ENCODE measurements around the gene HAUS5. TPM values are rescaled to one million over a fixed set of nuclear protein-coding genes. Genes with fewer than 3 reads are reported as not detected.

Gene HAUS5
- total RNA-seq, 1 experiment from 2014 or later, result 32.9 TPM

- Histone ChIP-seq H2BK12ac (ENCODE audit: insufficient read length, low read depth, low read length) (no peak overlapping the region), H2BK120ac (ENCODE audit: low read depth, low read length, poor library complexity, severe bottlenecking) (no peak overlapping the region), H4K91ac (ENCODE audit: insufficient read length, low read depth, low read length) (no peak overlapping the region), H3K9me3 (ENCODE audit: control insufficient read depth, low read depth, low read length) (no peaks in the 10 kb centered on the region), H3T11ph (ENCODE audit: low read length) (no peak overlapping the region), H3K14ac (ENCODE audit: insufficient read depth, low read length) (no peak overlapping the region), H3K23me2 (ENCODE audit: insufficient read length, low read depth, low read length, poor library complexity, severe bottlenecking) (no peaks in the 10 kb centered on the region), H3K56ac (ENCODE audit: insufficient read length, low read depth, low read length) (no peak overlapping the region), H4K20me1 (ENCODE audit: control insufficient read depth, insufficient read depth, insufficient read length) (no peaks in the 10 kb centered on the region), H3K4me1 (ENCODE audit: insufficient read depth, low read length) (no peaks in the 10 kb centered on the region; the same call in 1 of the 2 replicates), H3K23ac (ENCODE audit: insufficient read length, low read depth, low read length) (no peak overlapping the region), H2BK20ac (ENCODE audit: low read depth, low read length, poor library complexity, severe bottlenecking) (no peak overlapping the region), H3K79me2 (ENCODE audit: insufficient read depth, low read length) (no peaks in the 10 kb centered on the region), H2AFZ (ENCODE audit: low read length) (no peak overlapping the region), H2AK5ac (ENCODE audit: insufficient read length, low read length) (no peak overlapping the region), H3K4me2 (ENCODE audit: insufficient read depth, insufficient read length, low read length) (no peak overlapping the region), H3K79me1 (ENCODE audit: insufficient read depth, low read depth, low read length, poor library complexity, severe bottlenecking) (no peaks in the 10 kb centered on the region), H4K8ac (replicated peaks; ENCODE audit: insufficient read length, low read depth, low read length) (no peak overlapping the region), H4K5ac (ENCODE audit: insufficient read length, low read depth, low read length) (no peak overlapping the region), H3K18ac (ENCODE audit: insufficient read length, low read depth, low read length) (no peak overlapping the region), H3K9ac (ENCODE audit: extremely low read depth, insufficient read length, low read length) (no peak overlapping the region), H3K4ac (ENCODE audit: low read depth, low read length) (no peak overlapping the region), H2BK5ac (ENCODE audit: insufficient read length, low read length) (no peak overlapping the region), H3K27ac (ENCODE audit: insufficient read length, low read depth, low read length) (no peak overlapping the region), H2BK15ac (ENCODE audit: low read depth, low read length) (no peak overlapping the region), H3K27me3 (ENCODE audit: insufficient read depth, low read length) (no peaks in the 10 kb centered on the region)
- H3K9me3 Mint-ChIP-seq, result no peaks in the 10 kb centered on the region
- H3K27me3 Mint-ChIP-seq (ENCODE audit: low read depth), result no peaks in the 10 kb centered on the region; the same call in 1 of the 2 replicates
- H3K4me1 Mint-ChIP-seq, result peaks cover 5% of the 10 kb centered on the region in 2 experiments
- TF ChIP-seq, protein P1, sequence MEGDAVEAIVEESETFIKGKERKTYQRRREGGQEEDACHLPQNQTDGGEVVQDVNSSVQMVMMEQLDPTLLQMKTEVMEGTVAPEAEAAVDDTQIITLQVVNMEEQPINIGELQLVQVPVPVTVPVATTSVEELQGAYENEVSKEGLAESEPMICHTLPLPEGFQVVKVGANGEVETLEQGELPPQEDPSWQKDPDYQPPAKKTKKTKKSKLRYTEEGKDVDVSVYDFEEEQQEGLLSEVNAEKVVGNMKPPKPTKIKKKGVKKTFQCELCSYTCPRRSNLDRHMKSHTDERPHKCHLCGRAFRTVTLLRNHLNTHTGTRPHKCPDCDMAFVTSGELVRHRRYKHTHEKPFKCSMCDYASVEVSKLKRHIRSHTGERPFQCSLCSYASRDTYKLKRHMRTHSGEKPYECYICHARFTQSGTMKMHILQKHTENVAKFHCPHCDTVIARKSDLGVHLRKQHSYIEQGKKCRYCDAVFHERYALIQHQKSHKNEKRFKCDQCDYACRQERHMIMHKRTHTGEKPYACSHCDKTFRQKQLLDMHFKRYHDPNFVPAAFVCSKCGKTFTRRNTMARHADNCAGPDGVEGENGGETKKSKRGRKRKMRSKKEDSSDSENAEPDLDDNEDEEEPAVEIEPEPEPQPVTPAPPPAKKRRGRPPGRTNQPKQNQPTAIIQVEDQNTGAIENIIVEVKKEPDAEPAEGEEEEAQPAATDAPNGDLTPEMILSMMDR (conservative IDR thresholded peaks at IDR 0.05), result no peak
- no peak overlapping the region; a peak in 1 of 7 replicates for H3K27ac Mint-ChIP-seq
- no peak for DNase-seq
- peaks cover 8 to 26% (median 17%) of the 10 kb centered on the region in 3 experiments; a peak in 6 of 7 replicates for H3K36me3 Mint-ChIP-seq (ENCODE audit: insufficient read depth in 1 of 3, low read depth in 3 of 3)
- no peak overlapping the region for H3K4me3 Mint-ChIP-seq
- WGBS (ENCODE audit: extremely low coverage, insufficient read length, low lambda C conversion rate), result no CpG with 5 or more reads among the region's 6 CpGs
Measured at GRCh38 chr19:35623327-35624010, 10.9 kb downstream of the HAUS5 start.

Measured in H9 (cell line).